ENCODE results near the gene STXBP6.
"Not testable (repeated sequence)": the region's sequence is repeated elsewhere in the genome, so short reads cannot be mapped to it uniquely, and the experiment has no call there.

The STXBP6 gene

DNA sequence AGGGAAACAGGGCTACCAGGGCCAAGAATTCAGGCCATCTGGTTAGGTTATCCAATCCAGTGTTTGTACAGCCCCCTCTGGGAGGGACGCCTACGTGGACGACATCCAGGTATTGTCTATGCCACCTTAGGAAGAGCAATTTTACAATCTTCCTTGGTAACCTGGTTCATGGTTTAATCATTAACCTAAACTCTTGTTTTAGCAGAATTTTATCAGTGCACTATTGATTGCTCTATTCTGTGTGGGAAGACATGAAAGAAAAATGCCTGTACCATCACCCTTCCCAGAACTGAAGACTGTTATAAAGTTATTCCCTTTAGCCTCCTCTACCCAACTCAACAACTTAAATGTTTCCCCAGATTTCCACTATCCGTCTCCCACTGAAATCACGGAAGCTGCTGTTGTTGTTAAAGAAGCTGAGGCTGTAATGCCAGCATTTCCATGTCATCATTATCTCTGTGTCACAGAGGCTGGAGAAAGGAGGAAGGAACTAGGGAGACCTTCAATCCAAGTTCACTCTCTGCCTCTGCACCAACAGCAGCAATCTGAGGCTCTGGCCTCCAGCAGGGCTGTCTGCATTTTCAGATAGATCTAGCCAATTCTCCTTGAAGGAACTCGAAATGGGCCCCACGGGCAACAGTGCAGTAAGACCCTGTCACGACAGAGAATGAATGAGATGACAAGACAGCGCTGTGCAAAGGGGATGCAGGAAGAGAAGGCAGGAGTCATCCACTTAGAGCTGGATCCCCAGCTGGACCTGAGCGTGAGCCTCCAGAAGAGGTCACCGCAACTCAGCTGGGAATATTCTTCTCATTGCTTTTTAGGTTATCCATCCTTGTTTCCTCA lies 232.5 kb downstream of the STXBP6 start:
- peak; percentile 54 for DNase-seq

DNA sequence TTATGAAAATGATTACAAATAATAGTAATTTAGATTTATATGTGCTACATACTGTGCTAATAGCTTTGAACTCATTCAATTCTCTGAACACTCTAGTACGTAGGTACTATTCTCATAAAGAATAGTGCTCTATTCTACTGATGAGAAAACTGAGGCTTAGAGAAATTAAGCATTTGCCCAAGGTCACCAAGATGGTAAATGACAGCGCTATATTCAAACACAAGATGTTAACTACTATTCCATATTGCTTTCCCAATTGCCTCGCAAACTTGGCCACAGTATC lies 233.1 kb downstream of the STXBP6 start:
- no peak for DNase-seq

DNA sequence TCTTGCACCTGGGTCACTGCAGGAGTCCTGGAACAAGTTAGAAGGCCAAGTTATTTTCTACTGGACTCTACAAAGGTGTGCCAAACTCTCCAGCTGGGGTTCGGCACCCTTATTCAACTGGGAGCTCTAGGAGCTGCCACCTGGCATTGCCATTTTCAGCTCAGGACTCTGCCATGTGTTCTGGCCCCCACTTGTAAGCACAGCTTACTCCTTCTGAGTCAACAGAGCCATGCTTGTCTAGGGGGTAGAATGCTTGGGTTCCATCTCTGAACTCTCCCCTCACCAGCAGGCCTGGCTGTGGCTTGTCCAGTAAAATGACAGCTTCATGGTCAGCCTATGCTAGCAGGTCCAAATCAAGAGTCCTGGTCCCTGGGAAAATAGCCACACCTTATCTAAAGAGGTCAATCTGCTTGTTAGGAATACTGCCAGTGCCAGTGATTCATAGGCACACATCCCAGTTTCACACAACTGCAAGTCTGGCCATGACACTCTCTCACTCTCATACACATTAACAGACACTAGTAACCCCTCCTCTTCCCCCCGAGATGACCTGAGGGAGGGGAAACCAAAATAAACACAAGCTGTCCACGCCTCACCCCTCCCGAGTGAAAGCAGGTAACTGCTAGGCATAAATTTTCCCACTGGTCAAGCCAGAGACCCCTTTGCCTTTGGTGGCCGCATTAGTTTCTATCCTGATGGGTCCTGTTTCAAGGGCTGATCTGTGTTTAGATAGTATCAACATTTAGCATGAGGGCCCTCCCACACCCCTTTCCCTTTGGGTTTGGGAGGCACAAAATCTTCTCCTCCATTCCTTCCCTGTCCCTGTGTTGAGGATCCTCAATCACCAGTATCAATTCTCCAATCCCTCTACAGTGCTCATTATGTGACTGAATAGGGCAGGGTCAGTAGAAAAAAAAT lies 233.7 kb downstream of the STXBP6 start:
- DNase-seq, result no peak

DNA sequence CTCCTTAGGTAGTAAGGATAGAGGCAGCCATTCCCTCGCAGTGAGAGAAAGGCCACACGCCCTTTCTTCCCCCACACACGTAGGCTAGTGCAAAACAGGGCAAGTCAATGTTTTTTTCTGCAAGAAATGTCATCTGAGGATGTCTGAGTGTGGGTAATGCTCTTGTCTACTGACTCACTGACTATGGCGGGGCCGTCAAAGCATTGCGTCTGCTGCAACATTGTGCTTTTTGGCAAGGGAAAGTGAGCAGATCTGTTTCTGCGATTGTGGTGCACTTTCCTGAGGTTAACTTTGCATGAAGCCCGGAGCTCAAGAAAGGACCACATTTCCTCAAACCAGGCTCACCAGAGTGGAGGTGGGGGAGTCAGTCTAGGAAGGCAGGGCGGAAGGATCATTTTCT lies 234.4 kb downstream of the STXBP6 start:
- DNase-seq, result no peak

DNA sequence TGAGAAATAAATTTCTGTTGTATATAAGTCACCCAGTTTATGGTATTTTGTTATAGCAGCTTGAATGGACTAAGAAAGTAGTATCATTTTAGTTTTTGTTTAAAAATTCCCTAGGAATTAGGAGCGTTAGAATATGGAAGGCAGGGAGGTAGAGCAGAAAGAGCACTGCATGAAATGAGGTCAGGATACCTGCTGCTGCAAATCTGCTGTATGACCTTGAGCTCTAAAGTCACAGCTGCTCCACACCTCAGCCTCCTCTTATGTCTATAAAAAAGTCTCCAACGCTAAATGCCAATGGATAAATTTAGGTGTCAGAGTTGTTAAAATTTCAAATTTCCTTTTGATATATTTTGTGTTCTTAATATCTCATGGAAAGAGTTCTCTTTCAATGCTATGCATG lies 235.0 kb downstream of the STXBP6 start:
- DNase-seq, result no peak

DNA sequence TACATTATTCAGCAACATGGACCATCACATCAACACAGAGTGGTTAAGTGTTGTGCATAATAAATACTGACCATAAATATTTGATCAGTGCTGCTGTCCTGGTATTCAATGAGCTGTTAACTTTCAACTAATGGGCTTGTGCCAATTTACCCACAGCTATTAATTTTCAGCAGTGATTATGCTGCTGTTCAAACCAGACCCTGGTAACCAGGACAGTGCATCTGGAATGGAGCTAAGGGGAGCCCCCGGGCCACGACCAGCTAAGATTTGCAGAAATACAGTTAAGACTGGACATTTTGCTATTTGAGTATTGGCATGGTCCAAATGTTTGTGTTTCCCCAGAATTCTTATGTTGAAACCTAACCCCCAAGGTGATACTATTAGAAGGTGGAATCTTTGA lies 235.6 kb downstream of the STXBP6 start:
- DNase-seq, result no peak

DNA sequence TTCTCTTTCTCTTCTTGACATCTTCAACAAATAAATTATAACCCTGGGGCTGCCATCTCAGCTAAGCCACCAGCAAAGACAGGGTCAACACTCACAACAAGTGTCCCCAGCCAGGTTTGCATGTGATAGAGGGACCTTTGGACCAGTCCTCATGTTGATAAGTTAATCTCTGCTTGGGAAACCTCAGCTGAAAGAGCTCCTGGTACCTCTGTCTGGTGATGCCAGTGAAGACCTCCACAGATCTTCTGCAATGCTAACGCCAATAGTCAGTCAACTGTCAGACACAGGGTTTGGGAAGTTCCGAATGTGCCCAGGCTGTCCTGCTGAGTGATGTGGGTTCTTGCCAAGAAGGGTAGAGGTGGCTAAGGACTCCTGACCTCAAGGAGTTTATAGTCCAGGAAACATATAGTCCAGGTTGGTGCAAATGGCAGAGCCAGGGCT lies 236.1 kb downstream of the STXBP6 start:
- DNase-seq, result no peak

DNA sequence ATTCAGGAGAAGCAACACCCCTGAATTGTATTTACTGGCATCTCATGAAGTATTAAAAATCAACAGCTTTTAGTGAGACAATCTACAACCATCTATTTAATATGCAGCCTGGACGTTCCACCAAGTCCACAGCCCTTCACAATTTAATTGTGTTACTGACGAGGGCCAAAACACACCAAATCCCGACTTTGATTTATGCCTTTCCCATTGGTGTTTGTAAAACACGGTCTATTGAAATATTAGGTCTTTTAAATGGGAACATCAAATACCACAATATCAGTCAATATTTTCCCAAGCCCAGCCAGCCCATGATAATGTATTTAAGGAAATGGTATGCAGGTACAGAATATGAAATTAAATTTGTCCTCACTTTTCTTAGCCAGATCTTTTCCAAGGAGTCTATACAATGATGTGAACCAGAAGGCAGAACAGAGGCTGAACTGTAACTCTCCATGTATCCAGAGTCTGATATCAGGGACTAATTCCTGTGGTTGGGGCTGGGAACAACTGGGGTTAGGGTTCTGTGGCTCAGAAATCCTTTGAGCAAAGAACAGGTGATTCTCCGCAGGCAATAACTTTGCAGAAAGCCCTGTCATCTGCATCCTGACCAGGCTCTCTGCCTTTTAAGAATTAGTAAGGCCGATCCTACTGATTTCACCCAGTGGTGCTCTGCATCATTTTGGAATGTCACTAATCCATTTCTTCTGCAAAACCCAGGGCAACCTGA lies 236.7 kb downstream of the STXBP6 start:
- no peak for DNase-seq

DNA sequence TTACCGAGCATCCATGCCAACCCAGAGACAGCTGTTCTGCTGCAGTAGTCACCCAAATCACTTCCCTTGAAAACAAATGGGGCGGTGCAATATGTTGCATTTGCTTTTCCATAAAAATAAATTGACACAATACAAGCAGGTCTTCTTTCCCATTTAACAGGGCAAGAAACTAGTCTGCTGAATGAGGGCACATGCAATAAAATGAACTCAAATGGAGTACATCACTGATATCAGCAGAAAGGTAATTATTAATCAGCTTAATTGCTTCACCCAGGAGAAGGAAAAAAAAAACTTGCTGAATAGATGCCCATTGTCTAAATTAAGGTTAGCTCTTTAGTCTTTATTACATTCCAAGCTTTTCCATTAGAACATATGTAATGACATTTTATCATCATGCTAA lies 240.8 kb downstream of the STXBP6 start:
- DNase-seq, result no peak

DNA sequence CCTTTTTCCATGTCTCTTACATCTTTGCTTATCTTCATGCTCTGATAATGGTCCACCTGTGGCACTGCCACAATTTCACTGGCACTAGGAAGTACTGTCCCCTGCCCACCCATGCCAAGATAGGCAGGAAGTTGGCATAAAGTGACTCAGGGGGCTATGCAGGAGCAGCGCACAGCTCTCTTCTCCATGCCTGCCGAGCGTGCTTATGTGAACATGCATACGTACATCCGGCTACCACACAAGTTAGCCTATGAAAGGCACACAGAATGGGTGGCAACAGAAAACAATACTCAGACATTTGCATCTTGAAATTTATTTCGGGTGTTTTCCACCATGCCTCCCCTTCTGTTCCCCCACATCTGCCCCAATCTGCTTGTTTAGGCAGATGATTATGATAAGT lies 241.5 kb downstream of the STXBP6 start:
- no peak for DNase-seq

DNA sequence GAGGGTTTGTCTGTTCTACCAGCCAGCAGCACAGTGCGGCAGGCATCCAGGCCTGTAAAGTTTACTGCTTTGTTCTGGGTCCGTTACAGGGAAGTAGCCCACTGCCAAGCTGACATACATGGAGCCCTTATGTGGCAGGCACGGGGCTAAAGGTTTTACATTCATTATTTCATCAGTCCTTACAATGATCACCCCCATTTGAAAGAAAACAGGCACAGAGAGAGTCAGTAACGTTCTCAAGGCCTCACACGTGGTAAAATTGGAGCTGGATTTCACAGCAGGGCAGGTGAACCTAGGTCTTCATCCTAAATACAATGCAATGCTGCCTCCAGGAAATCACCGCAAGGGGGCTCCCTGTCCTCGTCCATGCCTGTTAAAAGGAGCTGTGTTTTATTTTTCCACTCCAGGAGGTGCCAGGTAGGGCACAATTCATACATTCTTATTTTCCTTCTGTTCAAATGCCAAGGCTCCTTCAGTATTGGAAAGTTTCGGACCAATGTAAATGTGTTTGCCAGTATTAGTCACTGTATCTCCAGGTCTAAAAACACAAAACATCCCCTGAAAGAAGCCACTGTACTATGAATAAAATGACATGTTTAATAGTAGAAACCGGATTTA lies 243.8 kb downstream of the STXBP6 start:
- peak; percentile 76 for DNase-seq

DNA sequence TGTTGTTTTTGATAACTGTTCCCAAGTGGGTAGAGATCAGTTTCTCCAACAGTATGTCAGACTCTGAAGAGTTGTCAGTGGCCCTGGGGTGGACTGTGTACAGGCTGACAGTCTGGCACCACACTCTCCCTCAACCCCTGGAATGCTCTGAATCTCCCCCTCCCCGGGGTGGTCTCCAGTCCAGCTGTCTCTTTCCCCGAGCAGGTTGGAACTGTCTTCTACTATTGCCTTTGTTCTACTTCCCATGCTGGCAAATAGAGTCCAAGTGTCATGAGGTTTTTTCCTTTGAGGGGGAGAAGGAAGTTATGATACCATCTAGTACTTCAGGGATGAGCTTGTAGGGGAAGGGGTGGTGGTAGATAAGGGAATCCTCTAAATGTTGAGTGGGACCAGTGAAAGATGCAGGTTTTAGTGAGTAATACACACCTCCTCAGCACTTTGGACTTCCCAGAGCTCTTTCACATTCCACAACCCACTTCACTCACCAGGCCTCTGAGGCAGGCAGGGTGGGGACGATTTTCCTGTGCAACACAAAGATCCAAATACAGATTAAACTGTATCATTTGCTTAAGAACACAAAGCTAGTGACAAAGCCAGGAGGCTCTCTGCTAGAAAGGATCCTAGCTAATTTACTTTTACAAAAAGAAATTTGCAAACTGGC lies 245.3 kb downstream of the STXBP6 start:
- DNase-seq, result no peak

DNA sequence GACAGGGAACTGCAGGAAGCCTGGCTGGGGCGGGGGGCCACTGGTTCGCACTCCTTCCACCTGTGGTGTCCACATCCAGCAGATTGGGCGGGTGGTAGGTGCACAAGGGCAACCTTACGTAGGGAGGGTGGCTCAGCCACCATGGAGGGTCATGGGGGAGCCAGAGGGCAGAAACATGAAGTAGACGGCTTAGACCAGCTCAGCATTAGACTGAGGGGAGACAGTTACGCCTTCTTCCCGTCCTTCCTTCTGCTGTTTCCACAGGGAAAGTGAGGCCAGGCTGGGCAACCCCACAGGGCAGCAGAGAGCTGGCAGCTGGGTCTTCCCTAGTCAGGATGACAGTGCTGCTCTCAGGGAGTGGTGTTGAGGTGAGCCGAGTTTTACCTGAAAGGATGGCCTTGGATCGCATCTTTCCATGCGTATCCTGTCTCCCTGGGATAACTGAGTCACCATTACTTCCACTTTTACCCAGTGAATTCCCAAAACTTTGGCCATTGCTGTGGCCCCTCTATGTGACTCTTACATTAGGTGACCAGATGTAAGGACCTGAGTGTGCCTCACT lies 245.9 kb downstream of the STXBP6 start:
- no peak for DNase-seq

DNA sequence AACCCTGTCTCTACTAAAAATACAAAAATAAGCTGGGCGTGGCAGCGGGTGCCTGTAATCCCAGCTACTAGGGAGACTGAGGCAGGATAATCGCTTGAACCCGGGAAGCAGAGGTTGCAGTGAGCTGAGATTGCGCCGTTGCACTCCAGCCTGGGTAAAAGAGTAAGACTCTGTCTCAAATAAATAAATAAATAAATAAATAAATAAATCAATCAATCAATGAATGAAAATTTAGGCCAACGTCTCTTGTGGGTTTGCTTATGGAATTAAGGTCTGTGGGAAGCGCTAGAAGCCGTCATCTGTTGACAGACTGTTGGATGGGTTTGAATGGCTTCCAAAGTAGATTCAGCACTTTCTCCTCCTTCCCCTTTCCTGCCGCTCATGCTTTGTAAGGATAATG lies 246.5 kb downstream of the STXBP6 start:
- not testable (repeated sequence) for DNase-seq

DNA sequence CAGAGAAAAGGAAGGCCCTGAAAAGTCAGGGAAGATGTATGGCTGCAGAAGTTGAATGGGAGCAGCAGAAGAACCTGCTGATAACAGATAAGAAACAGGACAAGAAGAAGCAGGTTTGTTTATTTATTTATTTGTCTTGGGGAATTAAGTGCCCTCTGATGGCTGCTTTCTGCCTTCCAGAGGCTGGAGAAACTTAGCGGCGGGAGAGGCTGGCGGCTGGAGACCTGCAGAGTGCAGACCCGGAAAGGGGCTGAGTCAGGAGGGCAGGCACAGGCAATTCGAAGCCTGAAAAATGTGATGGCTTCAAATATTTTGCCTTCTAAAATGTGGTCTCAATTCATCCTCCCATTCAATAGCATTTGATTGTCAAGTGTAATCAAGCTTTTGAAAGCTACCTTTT lies 247.7 kb downstream of the STXBP6 start:
- DNase-seq, result no peak

DNA sequence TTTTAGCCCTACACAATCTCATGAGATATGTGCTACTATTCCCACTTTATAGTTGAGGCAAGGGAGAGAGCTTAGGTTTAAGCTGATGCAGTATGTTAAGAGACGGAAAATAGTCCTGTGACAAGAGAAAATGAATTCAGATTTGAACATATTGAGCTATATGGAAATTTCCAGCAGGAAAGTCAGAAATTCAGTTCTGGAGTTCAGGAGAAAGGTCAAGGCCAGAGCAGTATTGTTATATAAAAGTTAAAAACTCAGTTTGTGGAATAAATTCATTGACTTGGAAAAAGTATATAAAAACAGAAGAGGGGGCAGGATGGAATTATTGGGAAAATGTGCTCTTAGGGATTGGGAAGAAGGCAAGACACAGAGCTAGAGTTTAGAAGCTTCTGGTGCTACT lies 248.9 kb downstream of the STXBP6 start:
- DNase-seq, result no peak

DNA sequence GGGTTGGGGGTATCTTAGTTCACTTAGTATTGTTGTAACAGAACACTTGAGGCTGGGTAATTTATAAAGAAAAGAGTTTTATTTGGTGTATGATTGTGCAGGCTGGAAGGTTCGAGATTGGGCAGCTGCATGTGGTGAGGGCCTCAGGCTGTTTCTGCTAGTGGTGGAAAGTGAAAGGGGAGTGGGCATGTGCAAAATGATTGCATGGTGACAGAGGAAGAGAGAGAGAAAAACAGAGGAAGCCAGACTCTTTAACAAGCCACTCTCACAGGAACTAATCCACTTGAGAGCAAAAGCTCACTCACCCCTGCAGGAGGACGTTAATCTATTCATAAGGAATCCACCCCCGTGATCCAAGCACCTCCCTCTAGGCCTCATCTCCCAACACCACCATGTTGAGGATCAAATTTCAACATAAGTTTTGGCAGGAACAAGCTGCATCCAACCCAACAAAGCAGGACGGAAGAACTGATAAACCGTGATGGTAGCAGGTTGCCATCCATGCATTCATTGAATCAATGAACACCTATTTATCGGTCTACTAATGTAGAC lies 251.0 kb downstream of the STXBP6 start:
- peak; percentile 7 for DNase-seq

DNA sequence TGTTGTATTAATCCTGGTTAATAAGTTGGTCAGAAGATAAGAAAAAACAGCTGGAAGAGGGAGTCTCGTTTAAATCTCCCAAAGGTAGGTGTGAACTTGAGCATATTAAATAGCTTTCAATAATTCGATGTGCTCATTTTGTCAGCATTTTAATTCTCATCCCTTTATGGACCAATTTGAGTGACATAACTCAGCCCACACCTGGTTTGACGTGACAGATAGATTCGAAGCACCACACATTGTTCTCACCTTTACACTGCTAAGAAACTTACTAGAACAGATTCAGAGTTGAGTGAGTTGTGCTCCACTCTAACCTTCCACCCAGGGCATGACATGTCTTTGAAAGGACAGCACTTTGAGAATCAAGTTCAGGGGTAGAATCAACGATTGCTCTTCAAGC lies 254.5 kb downstream of the STXBP6 start:
- DNase-seq, result no peak

DNA sequence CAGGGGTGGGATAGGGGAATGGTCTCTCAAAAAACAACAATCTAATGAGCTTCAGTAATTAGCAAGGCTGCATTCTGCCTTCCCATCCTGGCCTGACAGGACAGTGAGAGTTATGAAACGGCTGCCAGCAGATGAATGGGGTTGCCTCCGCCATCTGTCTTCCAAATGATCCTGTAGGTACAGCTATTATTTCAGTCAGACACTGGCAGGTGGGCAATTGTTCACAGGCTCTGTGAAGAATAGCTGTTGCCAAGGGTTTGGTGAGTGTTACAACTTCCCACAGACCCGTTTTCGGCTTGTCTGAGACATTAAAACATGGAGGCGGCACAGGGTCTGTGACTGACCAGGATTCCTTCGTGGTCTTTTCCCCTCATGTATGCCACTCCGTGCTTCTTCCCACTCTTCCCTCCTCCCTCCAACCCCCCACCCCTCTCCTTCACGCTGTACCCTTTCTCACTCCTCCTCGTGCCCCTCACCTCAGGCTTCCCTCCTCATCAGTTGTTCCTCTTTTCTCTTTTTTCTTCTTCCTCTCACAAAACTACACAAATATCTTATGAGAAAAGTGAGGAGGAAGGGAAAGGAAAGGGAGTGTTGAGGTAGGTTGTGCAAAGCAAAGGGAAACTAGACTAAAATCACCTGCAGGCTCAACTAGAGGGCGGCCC lies 255.2 kb downstream of the STXBP6 start:
- no peak for DNase-seq

DNA sequence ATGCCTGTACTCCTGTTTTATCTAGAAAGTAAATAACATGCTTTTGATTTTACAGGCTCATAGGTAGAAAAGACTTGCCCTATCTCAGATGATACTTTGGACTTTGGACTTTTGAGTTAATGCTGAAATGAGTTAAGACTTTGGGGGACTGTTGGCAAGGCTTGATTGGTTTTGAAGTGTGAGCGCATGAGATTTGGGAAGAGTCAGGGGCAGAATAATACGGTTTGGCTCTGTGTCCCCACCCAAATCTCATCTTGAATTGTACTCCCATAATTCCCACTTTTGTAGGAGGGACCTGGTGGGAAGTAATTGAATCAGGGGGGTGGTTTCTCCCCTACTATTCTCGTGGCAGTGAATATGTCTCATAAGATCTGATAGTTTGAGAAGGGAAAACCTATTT lies 259.8 kb downstream of the STXBP6 start:
- no peak for DNase-seq

DNA sequence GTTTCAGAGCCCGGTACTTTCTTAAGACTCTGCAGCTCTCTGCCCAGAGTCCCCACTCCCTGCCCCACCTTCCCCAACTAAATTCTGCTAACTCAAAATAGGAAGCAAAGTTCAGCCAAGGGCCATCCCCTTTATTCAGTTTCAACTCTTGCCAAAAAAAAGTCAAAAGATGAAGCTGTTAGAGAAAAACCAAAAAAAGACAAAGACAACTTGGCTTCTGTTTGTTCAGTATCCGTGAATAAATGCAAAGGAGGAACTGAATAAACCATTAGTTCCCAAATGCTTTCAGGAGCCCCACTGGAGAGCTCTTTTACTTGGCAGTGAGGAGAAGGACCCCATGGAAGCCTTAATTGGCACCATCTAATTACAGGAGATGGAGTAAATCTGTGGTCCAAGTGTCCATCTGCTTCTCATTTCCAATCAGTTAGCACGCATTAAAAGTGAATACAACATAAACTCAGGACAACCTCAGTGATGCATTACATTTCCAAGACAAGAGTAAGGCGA lies 260.5 kb downstream of the STXBP6 start:
- no peak for DNase-seq

Data from NCI-H510A treated with DMSO at 0.1 percent for 48 hours (cell line).